ENCODE data around the gene CDKL5.

- TF ChIP-seq EZH2phosphoT487 (IDR thresholded peaks at IDR 0.05; ENCODE audit: unreplicated experiment): no peak
- peak; percentile 63 to 79 for TF ChIP-seq CTCF (conservative IDR thresholded peaks at IDR 0.05; ENCODE audit: low read depth in 2 of 2)
Observed at GRCh38 chrX:18377796-18378195, 47.6 kb upstream of the CDKL5 start.

All from GM23338 (cell line).